GM23338 (cell line): ENCODE data around the gene COL4A1. TPM values are rescaled to one million over a fixed set of nuclear protein-coding genes. Genes with fewer than 3 reads are reported as not detected.

Experiments used
- ATAC-seq: fragments of 200-7000 bp; cut with Tn5 transposase; 3 replicates; pipeline ENCODE4 v1.9.1; 2020
- DNase-seq: peaks from one replicate; pipeline ENCODE4 v3.0.0-alpha.2; 2015; ENCODE audit warnings: low spot score
- H2AFZ ChIP-seq: fragments of 200-600 bp; sonication (generic); 2 replicates; pipeline ENCODE4 v1.8.0; 2016; ENCODE audit warnings: antibody characterized with exemption, mild to moderate bottlenecking, moderate library complexity
- H3F3A ChIP-seq: fragments of 200-600 bp; sonication (generic); replicated peaks from 2 replicates; pipeline ENCODE4 v1.8.0; 2017; ENCODE audit warnings: antibody characterized with exemption, mixed run types, low read depth
- H3K27ac ChIP-seq: fragments of 200-600 bp; sonication (generic); 2 replicates; pipeline ENCODE4 v1.6.1; 2016; ENCODE audit warnings: low read depth
- H3K27me3 ChIP-seq: fragments of 200-600 bp; sonication (generic); 2 replicates; pipeline ENCODE4 v1.8.0; 2016; ENCODE audit warnings: mild to moderate bottlenecking, mixed run types, moderate library complexity; ENCODE audit not compliant: insufficient read depth
- H3K36me3 ChIP-seq: fragments of 200-600 bp; sonication (generic); 2 replicates; pipeline ENCODE4 v1.8.0; 2016; ENCODE audit warnings: mild to moderate bottlenecking; ENCODE audit not compliant: insufficient read depth
- H3K4me1 ChIP-seq: fragments of 200-600 bp; sonication (generic); 2 replicates; pipeline ENCODE4 v1.8.0; 2016; ENCODE audit warnings: mild to moderate bottlenecking, moderate library complexity; ENCODE audit not compliant: insufficient read depth
- H3K4me2 ChIP-seq: fragments of 200-600 bp; sonication (generic); 2 replicates; pipeline ENCODE4 v1.7.1; 2017; ENCODE audit warnings: mixed run types
- H3K4me3 ChIP-seq: fragments of 200-600 bp; sonication (generic); 2 replicates; pipeline ENCODE4 v1.6.1; 2016; ENCODE audit warnings: mixed run types
- H3K79me2 ChIP-seq: fragments of 200-600 bp; sonication (generic); replicated peaks from 2 replicates; pipeline ENCODE4 v1.8.0; 2017; ENCODE audit warnings: mild to moderate bottlenecking; ENCODE audit not compliant: insufficient read depth
- H3K9me2 ChIP-seq: fragments of 200-600 bp; sonication (generic); 2 replicates; pipeline ENCODE4 v1.8.0; 2017; ENCODE audit not compliant: insufficient read depth
- H4K20me1 ChIP-seq: fragments of 200-600 bp; sonication (generic); replicated peaks from 2 replicates; pipeline ENCODE4 v1.8.0; 2017; ENCODE audit warnings: mild to moderate bottlenecking; ENCODE audit not compliant: insufficient read depth
- H3K27ac Mint-ChIP-seq: 2 replicates; pipeline ENCODE4 v1.8.0; 2020; ENCODE audit warnings: inconsistent platforms, mild to moderate bottlenecking, moderate library complexity, mixed read lengths
- H3K27me3 Mint-ChIP-seq: 3 replicates; pipeline ENCODE4 v1.8.0; 2022; ENCODE audit warnings: low read depth, mild to moderate bottlenecking, moderate library complexity, mixed read lengths, inconsistent platforms; ENCODE audit not compliant: insufficient read depth, poor library complexity
- H3K36me3 Mint-ChIP-seq: 3 replicates; pipeline ENCODE4 v1.8.0; 2021; ENCODE audit warnings: low read depth, mild to moderate bottlenecking, inconsistent platforms, moderate library complexity, mixed read lengths
- H3K4me1 Mint-ChIP-seq: 3 replicates; pipeline ENCODE4 v1.8.0; 2020; ENCODE audit warnings: mild to moderate bottlenecking, inconsistent platforms, mixed read lengths
- H3K4me3 Mint-ChIP-seq: 3 replicates; pipeline ENCODE4 v1.8.0; 2021; ENCODE audit warnings: moderate library complexity, mild to moderate bottlenecking, inconsistent platforms, mixed read lengths
- H3K9me3 Mint-ChIP-seq: 3 replicates; pipeline ENCODE4 v1.8.0; 2020; ENCODE audit warnings: moderate library complexity, mild to moderate bottlenecking, inconsistent platforms, mixed read lengths
- CREB1 ChIP-seq: fragments of 250-450 bp; sonication (Bioruptor Pico); IDR thresholded peaks from 2 replicates; pipeline ENCODE4 v1.5.0; 2020; ENCODE audit warnings: low read depth, mild to moderate bottlenecking, moderate library complexity
- CTCF ChIP-seq, 2 experiments: fragments of 200-600 bp in 1 of 2; sonication (generic) in 1 of 2; conservative IDR thresholded peaks; 2 replicates each; pipeline versions ENCODE4 v1.5.1 to v1.6.1; 2016 to 2017; ENCODE audit warnings: antibody characterized with exemption in 2 of 2, low read depth in 2 of 2, mild to moderate bottlenecking in 2 of 2, moderate library complexity in 1 of 2
- ETS1 ChIP-seq: IDR thresholded peaks from 2 replicates; pipeline ENCODE4 v1.6.1; 2016; ENCODE audit warnings: antibody characterized with exemption
- EZH2 ChIP-seq: fragments of 200-600 bp; sonication (generic); IDR thresholded peaks from one replicate; pipeline ENCODE4 v1.8.0; 2017; ENCODE audit warnings: antibody characterized with exemption, mild to moderate bottlenecking, low read depth; ENCODE audit not compliant: unreplicated experiment
- EZH2phosphoT487 ChIP-seq: fragments of 200-600 bp; sonication (generic); IDR thresholded peaks from one replicate; pipeline ENCODE4 v1.8.1; 2018; ENCODE audit warnings: antibody characterized with exemption; ENCODE audit not compliant: unreplicated experiment
- JUNB ChIP-seq: IDR thresholded peaks from one replicate; pipeline ENCODE4 v1.6.1; 2016; ENCODE audit warnings: antibody characterized with exemption; ENCODE audit not compliant: unreplicated experiment
- NANOG ChIP-seq: IDR thresholded peaks from 2 replicates; pipeline ENCODE4 v1.6.1; 2016; ENCODE audit warnings: antibody characterized with exemption, borderline replicate concordance
- POLR2AphosphoS5 ChIP-seq: IDR thresholded peaks from 2 replicates; pipeline ENCODE4 v1.6.1; 2016; ENCODE audit warnings: antibody characterized with exemption, low read depth
- REST ChIP-seq: IDR thresholded peaks from one replicate; pipeline ENCODE4 v1.6.1; 2018; ENCODE audit warnings: antibody characterized with exemption; ENCODE audit not compliant: unreplicated experiment
- STAT1 ChIP-seq: IDR thresholded peaks from one replicate; pipeline ENCODE4 v1.6.1; 2016; ENCODE audit warnings: antibody characterized with exemption; ENCODE audit not compliant: unreplicated experiment
- ZNF114 ChIP-seq: fragments of 250-450 bp; sonication (Bioruptor Pico); IDR thresholded peaks from 2 replicates; pipeline ENCODE4 v1.5.0; 2020; ENCODE audit warnings: mild to moderate bottlenecking, moderate library complexity
- ZNF331 ChIP-seq: fragments of 250-450 bp; sonication (Bioruptor Pico); IDR thresholded peaks from 2 replicates; pipeline ENCODE4 v1.5.0; 2020; ENCODE audit warnings: low read depth, mild to moderate bottlenecking, moderate library complexity
- ZNF462 ChIP-seq: fragments of 250-450 bp; sonication (Bioruptor Pico); IDR thresholded peaks from 2 replicates; pipeline ENCODE4 v1.5.0; 2020; ENCODE audit warnings: mild to moderate bottlenecking, moderate library complexity
- polyA plus RNA-seq: library from polyadenylated mRNA; unstranded; fragments of >200 nt; fragmentation: Nextera tagmentation; extraction: Ambion mirVana; gene quantifications from 2 replicates; pipeline ENCODE4 v1.2.1, GENCODE V29; 2016
- total RNA-seq: library from RNA; depleted of rRNA; stranded (reverse); fragments of >200 nt; shearing (Covaris generic); gene quantifications from 2 replicates; pipeline ENCODE4 v1.2.3, GENCODE V29; 2014

Gene COL4A1
- total and polyA plus RNA-seq, 2 experiments from 2014 or later: 39.1 to 110 TPM

GRCh38 chr13:110121422-110122083 lies 185.4 kb downstream of the COL4A1 start:
- Mint-ChIP-seq H3K27ac (no peak overlapping the region), H3K9me3 (no peaks in the 10 kb centered on the region), H3K4me1 (peaks cover 14% of the 10 kb centered on the region), H3K27me3 (peaks cover 7% of the 10 kb centered on the region), H3K36me3 (no peaks in the 10 kb centered on the region), H3K4me3 (no peak overlapping the region)
- Histone ChIP-seq H3K4me3 (no peak overlapping the region), H3K27ac (no peak overlapping the region), H4K20me1 (no peaks in the 10 kb centered on the region), H3K9me2 (0 out of 2 replicates have a peak, but pooled peaks cover 3% of the 10 kb centered on the region), H3K4me2 (no peak overlapping the region), H3K79me2 (no peaks in the 10 kb centered on the region), H3K36me3 (no peaks in the 10 kb centered on the region), H3K27me3 (no peaks in the 10 kb centered on the region), H3F3A (no peaks in the 10 kb centered on the region), H3K4me1 (peaks cover 8% of the 10 kb centered on the region), H2AFZ (no peak overlapping the region)
- ATAC-seq: no peak
- TF ChIP-seq CREB1 (no peak), POLR2AphosphoS5 (no peak), REST (no peak), ZNF114 (CRISPR knock-in tag) (no peak), ETS1 (no peak), JUNB (no peak), ZNF462 (CRISPR knock-in tag) (no peak), STAT1 (no peak), ZNF331 (CRISPR knock-in tag) (no peak), EZH2 (no peak), NANOG (no peak), CTCF (conservative IDR thresholded peaks at IDR 0.05; ENCODE audit: low read depth in 2 of 2) (no peak), EZH2phosphoT487 (no peak)
- no peak for DNase-seq
